ENCODE data around the gene GNB4. TPM values are rescaled to one million over a fixed set of nuclear protein-coding genes. Genes with fewer than 3 reads are reported as not detected.

The GNB4 gene
- polyA plus RNA-seq, 1 of the 3 experiments (the other 2 are of a cell fraction), result 8.7 TPM

DNA sequence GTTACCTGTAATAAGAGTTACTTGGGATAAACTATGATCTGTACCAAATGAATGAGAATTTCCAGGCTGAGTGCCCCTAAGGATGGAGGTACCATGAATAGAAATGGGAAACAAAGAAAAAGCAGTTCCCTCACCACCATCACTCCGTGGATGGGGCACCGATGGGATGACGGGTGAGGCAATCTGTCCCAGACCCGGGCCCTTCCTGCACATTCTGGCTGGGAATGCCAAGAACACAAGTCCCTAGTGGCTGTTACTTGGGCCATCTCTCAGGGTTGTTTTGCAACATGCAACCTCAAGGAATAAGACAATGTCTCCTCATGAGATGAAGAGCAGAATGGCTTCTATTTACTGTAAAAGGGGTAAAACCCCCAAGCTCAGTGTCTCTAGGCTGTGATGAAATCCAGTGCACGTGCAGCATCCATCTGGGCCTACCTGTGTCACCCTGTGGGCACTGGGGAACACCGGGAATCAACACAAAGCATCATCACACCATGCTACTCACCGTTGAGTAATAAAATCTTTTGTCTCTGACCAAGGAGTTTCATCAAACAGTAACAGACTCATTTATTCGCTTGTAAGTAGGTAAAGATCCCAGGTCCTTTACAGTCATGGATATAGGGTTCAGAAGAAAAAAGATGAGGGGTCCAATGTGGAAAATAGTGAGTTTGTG, 22.3 kb downstream of the GNB4 start (continued):
- TF ChIP-seq RFX5 (IDR thresholded peaks at IDR 0.05; ENCODE audit: low read length) (no peak), RXRA (IDR thresholded peaks at IDR 0.05; ENCODE audit: borderline replicate concordance, low read depth) (no peak), YY1 (IDR thresholded peaks at IDR 0.05; ENCODE audit: low read depth) (no peak), GABPA (IDR thresholded peaks at IDR 0.05; ENCODE audit: low read depth) (no peak), TEAD4 (IDR thresholded peaks at IDR 0.05; ENCODE audit: borderline replicate concordance, insufficient read depth) (no peak), RCOR1 (IDR thresholded peaks at IDR 0.05; ENCODE audit: low read length) (no peak), GATA2 (CRISPR knock-in tag; IDR thresholded peaks at IDR 0.05) (no peak), NFIC (IDR thresholded peaks at IDR 0.05; ENCODE audit: borderline replicate concordance) (no peak), ZBTB33 (IDR thresholded peaks at IDR 0.05; ENCODE audit: borderline replicate concordance, low read depth) (no peak), EP300 (IDR thresholded peaks at IDR 0.05; ENCODE audit: borderline replicate concordance in 1 of 2, low read depth in 1 of 2, low read length in 1 of 2) (no peak), JUND (IDR thresholded peaks at IDR 0.05) (no peak), FOSL2 (IDR thresholded peaks at IDR 0.05; ENCODE audit: borderline replicate concordance, low read depth) (no peak)
- TF ChIP-seq, protein P1, sequence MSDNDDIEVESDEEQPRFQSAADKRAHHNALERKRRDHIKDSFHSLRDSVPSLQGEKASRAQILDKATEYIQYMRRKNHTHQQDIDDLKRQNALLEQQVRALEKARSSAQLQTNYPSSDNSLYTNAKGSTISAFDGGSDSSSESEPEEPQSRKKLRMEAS (IDR thresholded peaks at IDR 0.05; ENCODE audit: low read depth), result no peak

DNA sequence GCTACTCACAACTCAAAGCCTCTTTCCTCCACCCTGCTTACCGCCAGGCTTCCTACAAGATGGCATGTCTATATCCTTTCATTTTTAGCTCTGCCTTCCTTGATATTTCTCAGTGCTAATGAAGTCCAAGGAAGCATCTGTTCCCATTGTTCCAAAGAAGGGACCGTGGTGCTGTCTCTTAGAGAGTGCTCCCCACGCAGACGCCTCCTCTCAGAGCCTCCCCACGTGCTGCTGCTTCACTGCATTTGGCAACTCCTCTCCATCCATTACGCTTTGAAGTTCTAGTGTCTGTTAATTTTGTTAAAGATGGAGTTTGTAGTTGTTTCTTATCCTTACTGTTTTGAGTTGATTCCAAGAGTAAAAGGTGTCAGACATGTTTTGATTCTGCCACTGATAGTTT, 26.2 kb downstream of the GNB4 start:
- peaks cover 5 to 41% of the 10 kb centered on the region in 2 experiments for H3K36me3 ChIP-seq (replicated peaks in 1 of 2; ENCODE audit: control insufficient read depth in 1 of 2, insufficient read depth in 2 of 2, low read length in 1 of 2)
- peaks cover 8% of the 10 kb centered on the region for H3F3A ChIP-seq (replicated peaks; ENCODE audit: insufficient read depth)
- no peak overlapping the region for H2AFZ ChIP-seq (ENCODE audit: low read depth)
- no peak overlapping the region for H3K4me3 ChIP-seq (ENCODE audit: low read depth in 2 of 2, low read length in 1 of 2)
- H3K9ac ChIP-seq, result no peak overlapping the region
- no peaks in the 10 kb centered on the region for H3K9me3 ChIP-seq
- ChIA-PET POLR2A (no interaction called here), CTCF (interaction anchor here (0.6 kb wide), 1 partner anchor 293 kb away, joined by 3 read pairs; no protein-coding TSS in a partner anchor)
- no peak overlapping the region for H3K4me2 ChIP-seq
- H3K79me2 ChIP-seq (ENCODE audit: insufficient read depth), result peaks cover 43% of the 10 kb centered on the region
- H4K20me1 ChIP-seq (ENCODE audit: insufficient read depth), result peaks cover 3% of the 10 kb centered on the region; the same call in 1 of the 2 replicates
- no peaks in the 10 kb centered on the region for H3K9me2 ChIP-seq
- no peaks in the 10 kb centered on the region for H3K27me3 ChIP-seq (ENCODE audit: insufficient read depth)
- no peak for DNase-seq
- 98% methylated on average over 6 of the region's 6 CpGs for WGBS (ENCODE audit: low lambda C conversion rate)
- no peak overlapping the region for H3K27ac ChIP-seq (ENCODE audit: low read depth in 2 of 2, low read length in 1 of 2)
- no peaks in the 10 kb centered on the region for H3K4me1 ChIP-seq (ENCODE audit: control insufficient read depth in 1 of 2, insufficient read depth in 2 of 2, low read depth in 1 of 2, low read length in 1 of 2)
- TF ChIP-seq FOXM1 (IDR thresholded peaks at IDR 0.05; ENCODE audit: low read depth), result no peak
- TF ChIP-seq POLR2AphosphoS5 (IDR thresholded peaks at IDR 0.05; ENCODE audit: low read depth, low read length), result no peak
- no peak for TF ChIP-seq FOXJ3 (CRISPR knock-in tag; IDR thresholded peaks at IDR 0.05)
- TF ChIP-seq CHD2 (IDR thresholded peaks at IDR 0.05; ENCODE audit: low read length, partially characterized antibody), result no peak
- TF ChIP-seq, protein P2, sequence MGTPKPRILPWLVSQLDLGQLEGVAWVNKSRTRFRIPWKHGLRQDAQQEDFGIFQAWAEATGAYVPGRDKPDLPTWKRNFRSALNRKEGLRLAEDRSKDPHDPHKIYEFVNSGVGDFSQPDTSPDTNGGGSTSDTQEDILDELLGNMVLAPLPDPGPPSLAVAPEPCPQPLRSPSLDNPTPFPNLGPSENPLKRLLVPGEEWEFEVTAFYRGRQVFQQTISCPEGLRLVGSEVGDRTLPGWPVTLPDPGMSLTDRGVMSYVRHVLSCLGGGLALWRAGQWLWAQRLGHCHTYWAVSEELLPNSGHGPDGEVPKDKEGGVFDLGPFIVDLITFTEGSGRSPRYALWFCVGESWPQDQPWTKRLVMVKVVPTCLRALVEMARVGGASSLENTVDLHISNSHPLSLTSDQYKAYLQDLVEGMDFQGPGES (IDR thresholded peaks at IDR 0.05; ENCODE audit: low read depth, low read length), result no peak
- no peak for TF ChIP-seq EP300 (IDR thresholded peaks at IDR 0.05; ENCODE audit: borderline replicate concordance in 1 of 2, low read depth in 1 of 2, low read length in 1 of 2)
- TF ChIP-seq, protein P3, sequence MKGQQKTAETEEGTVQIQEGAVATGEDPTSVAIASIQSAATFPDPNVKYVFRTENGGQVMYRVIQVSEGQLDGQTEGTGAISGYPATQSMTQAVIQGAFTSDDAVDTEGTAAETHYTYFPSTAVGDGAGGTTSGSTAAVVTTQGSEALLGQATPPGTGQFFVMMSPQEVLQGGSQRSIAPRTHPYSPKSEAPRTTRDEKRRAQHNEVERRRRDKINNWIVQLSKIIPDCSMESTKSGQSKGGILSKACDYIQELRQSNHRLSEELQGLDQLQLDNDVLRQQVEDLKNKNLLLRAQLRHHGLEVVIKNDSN (IDR thresholded peaks at IDR 0.05; ENCODE audit: borderline replicate concordance, low read depth), result no peak
- TF ChIP-seq TCF12 (IDR thresholded peaks at IDR 0.05), result no peak
- TF ChIP-seq ZBTB33 (IDR thresholded peaks at IDR 0.05; ENCODE audit: borderline replicate concordance, low read depth), result no peak
- TF ChIP-seq RCOR1 (IDR thresholded peaks at IDR 0.05; ENCODE audit: low read length), result no peak
- no peak for TF ChIP-seq MXI1 (IDR thresholded peaks at IDR 0.05; ENCODE audit: low read depth, low read length)
- TF ChIP-seq, protein P4, sequence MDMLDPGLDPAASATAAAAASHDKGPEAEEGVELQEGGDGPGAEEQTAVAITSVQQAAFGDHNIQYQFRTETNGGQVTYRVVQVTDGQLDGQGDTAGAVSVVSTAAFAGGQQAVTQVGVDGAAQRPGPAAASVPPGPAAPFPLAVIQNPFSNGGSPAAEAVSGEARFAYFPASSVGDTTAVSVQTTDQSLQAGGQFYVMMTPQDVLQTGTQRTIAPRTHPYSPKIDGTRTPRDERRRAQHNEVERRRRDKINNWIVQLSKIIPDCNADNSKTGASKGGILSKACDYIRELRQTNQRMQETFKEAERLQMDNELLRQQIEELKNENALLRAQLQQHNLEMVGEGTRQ (IDR thresholded peaks at IDR 0.05; ENCODE audit: borderline replicate concordance, low read depth, low read length), result no peak
- no peak for TF ChIP-seq JUND (IDR thresholded peaks at IDR 0.05)
- TF ChIP-seq RAD21 (IDR thresholded peaks at IDR 0.05; ENCODE audit: low read length), result no peak
- no peak for TF ChIP-seq NFIC (IDR thresholded peaks at IDR 0.05; ENCODE audit: borderline replicate concordance)
